HEK293T (cell line): ENCODE data around the gene TTC17.
"Not testable (repeated sequence)": the region's sequence is repeated elsewhere in the genome, so short reads cannot be mapped to it uniquely, and the experiment has no call there.

ENCODE experiments used
- CTCF ChIA-PET: fragments of 350-600 bp; formaldehyde crosslinking; extraction: SDS; loops from one replicate; lab custom pipeline; 2021; ENCODE audit warnings: antibody characterized with exemption, inconsistent platforms; lab: Yijun Ruan, JAX
- POLR2A ChIA-PET: fragments of 350-600 bp; formaldehyde crosslinking; extraction: SDS; loops from one replicate; lab custom pipeline; 2020; ENCODE audit warnings: antibody characterized with exemption, inconsistent platforms; lab: Yijun Ruan, JAX
- DNase-seq: peaks from one replicate; pipeline ENCODE4 v3.0.0; 2012; ENCODE audit warnings: mixed read lengths; ENCODE audit errors: extremely low spot score
- ARNT ChIP-seq: fragments of 450-650 bp; IDR thresholded peaks from 2 replicates; pipeline ENCODE4 v1.6.1; 2017; ENCODE audit warnings: mild to moderate bottlenecking
- BHLHE40 ChIP-seq: fragments of 450-650 bp; IDR thresholded peaks from 2 replicates; pipeline ENCODE4 v1.6.1; 2016; ENCODE audit warnings: mild to moderate bottlenecking, moderate library complexity, borderline replicate concordance
- CTBP1 ChIP-seq: fragments of 450-650 bp; IDR thresholded peaks from 2 replicates; pipeline ENCODE4 v1.6.1; 2016; ENCODE audit warnings: borderline replicate concordance
- ELF4 ChIP-seq: fragments of 450-650 bp; IDR thresholded peaks from 2 replicates; pipeline ENCODE4 v1.6.1; 2017; ENCODE audit warnings: antibody characterized with exemption
- FOXA1 ChIP-seq: fragments of 450-650 bp; IDR thresholded peaks from 2 replicates; pipeline ENCODE4 v1.6.1; 2016; ENCODE audit warnings: mild to moderate bottlenecking
- FOXK2 ChIP-seq: fragments of 450-650 bp; IDR thresholded peaks from 2 replicates; pipeline ENCODE4 v1.6.1; 2016; ENCODE audit warnings: mild to moderate bottlenecking
- FOXM1 ChIP-seq: fragments of 450-650 bp; IDR thresholded peaks from 2 replicates; pipeline ENCODE4 v1.6.1; 2017; ENCODE audit warnings: mild to moderate bottlenecking, borderline replicate concordance
- HDGF ChIP-seq: fragments of 450-650 bp; IDR thresholded peaks from 2 replicates; pipeline ENCODE4 v1.6.1; 2017; ENCODE audit warnings: antibody characterized with exemption, borderline replicate concordance
- L3MBTL2 ChIP-seq: fragments of 450-650 bp; conservative IDR thresholded peaks from 2 replicates; pipeline ENCODE4 v1.6.1; 2016; ENCODE audit warnings: mild to moderate bottlenecking
- LEF1 ChIP-seq: fragments of 450-650 bp; IDR thresholded peaks from 2 replicates; pipeline ENCODE4 v1.6.1; 2017; ENCODE audit warnings: mild to moderate bottlenecking, borderline replicate concordance
- NFRKB ChIP-seq: fragments of 450-650 bp; IDR thresholded peaks from 2 replicates; pipeline ENCODE4 v1.6.1; 2016; ENCODE audit warnings: mild to moderate bottlenecking, moderate library complexity
- SP1 ChIP-seq: fragments of 450-650 bp; IDR thresholded peaks from 2 replicates; pipeline ENCODE4 v1.6.1; 2017
- SUZ12 ChIP-seq: fragments of 450-650 bp; IDR thresholded peaks from 2 replicates; pipeline ENCODE4 v1.6.1; 2016; ENCODE audit warnings: mild to moderate bottlenecking
- TARDBP ChIP-seq: fragments of 450-650 bp; IDR thresholded peaks from 2 replicates; pipeline ENCODE4 v1.6.1; 2016
- ZNF384 ChIP-seq: fragments of 450-650 bp; IDR thresholded peaks from 2 replicates; pipeline ENCODE4 v1.6.1; 2016
- TF ChIP-seq, protein P1 (sequence below): fragments of 450-650 bp; IDR thresholded peaks from 2 replicates; pipeline ENCODE4 v1.6.1; 2016

Gene TTC17

DNA sequence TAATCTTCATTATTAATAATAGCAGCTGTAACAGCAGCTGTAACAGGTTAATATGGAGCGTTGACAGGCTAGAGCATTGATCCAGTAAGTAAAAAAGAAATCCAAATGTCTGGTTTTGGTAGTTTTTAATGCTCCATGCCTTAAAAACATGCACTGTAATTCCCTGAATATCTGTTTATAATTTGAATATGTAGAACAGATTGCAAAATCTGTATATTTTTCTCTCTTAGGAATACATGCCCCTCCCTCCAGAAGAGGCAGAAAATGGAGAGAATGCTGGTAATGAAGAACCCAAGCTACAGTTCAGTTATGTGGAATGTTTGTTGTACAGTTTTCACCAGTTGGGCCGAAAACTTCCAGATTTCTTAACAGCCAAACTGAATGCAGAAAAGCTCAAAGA lies 30.2 kb upstream of the TTC17 start:
- DNase-seq = no peak
- ChIA-PET CTCF (no interaction called here), POLR2A (interaction anchor here (2.5 kb wide), 1 partner anchor 30 kb away, joined by 9 read pairs; the partner anchor contains the start of gene TTC17)
- TF ChIP-seq SUZ12 (no peak), ARNT (no peak), FOXA1 (no peak), SP1 (no peak), LEF1 (no peak), BHLHE40 (no peak), CTBP1 (no peak), FOXK2 (no peak), ELF4 (no peak)

GRCh38 chr11:43341159-43341558 lies 17.6 kb upstream of the TTC17 start:
- ChIA-PET CTCF (no interaction called here), POLR2A (no interaction called here)
- TF ChIP-seq BHLHE40 (no peak), CTBP1 (no peak), ELF4 (no peak), FOXM1 (no peak), SUZ12 (no peak), TARDBP (no peak), HDGF (no peak), L3MBTL2 (no peak), NFRKB (no peak), FOXA1 (no peak), ARNT (no peak), ZNF384 (no peak), FOXK2 (no peak), SP1 (no peak), LEF1 (no peak)
- TF ChIP-seq, protein P1, sequence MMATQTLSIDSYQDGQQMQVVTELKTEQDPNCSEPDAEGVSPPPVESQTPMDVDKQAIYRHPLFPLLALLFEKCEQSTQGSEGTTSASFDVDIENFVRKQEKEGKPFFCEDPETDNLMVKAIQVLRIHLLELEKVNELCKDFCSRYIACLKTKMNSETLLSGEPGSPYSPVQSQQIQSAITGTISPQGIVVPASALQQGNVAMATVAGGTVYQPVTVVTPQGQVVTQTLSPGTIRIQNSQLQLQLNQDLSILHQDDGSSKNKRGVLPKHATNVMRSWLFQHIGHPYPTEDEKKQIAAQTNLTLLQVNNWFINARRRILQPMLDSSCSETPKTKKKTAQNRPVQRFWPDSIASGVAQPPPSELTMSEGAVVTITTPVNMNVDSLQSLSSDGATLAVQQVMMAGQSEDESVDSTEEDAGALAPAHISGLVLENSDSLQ = no peak
- DNase-seq = no peak

DNA sequence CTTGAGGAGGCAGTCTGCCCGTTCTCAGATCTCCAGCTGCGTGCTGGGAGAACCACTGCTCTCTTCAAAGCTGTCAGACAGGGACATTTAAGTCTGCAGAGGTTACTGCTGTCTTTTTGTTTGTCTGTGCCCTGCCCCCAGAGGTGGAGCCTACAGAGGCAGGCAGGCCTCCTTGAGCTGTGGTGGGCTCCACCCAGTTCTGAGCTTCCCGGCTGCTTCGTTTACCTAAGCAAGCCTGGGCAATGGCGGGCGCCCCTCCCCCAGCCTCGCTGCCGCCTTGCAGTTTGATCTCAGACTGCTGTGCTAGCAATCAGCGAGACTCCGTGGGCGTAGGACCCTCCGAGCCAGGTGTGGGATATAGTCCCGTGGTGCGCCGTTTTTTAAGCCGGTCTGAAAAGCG lies 7.3 kb upstream of the TTC17 start:
- DNase-seq, POLR2A ChIA-PET, CTCF ChIA-PET: not testable (repeated sequence)

DNA sequence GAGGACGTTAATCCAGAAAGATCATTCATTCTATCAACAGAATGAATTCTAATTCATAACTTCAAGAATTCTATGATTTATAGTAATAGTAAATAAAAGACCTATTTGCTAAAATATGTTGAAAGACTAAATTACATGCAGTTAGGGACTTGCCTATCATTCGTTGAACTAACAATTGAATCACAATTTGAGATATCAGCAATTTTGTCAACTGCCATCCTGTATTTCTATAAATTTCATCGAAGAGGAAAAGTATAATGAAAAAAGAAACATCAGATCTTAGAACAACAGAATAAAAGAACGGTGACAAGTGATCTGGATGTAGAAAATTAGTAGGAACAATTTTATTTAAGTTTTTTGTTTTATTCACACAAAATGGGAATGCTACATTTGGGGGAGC lies 4.4 kb upstream of the TTC17 start:
- no peak for TF ChIP-seq FOXM1
- no peak for TF ChIP-seq CTBP1
- no peak for TF ChIP-seq BHLHE40
- no peak for TF ChIP-seq ZNF384
- no peak for TF ChIP-seq NFRKB
- TF ChIP-seq SUZ12 = no peak
- no peak for TF ChIP-seq FOXK2
- TF ChIP-seq TARDBP = no peak
- TF ChIP-seq ARNT = no peak
- TF ChIP-seq, protein P1 = no peak
- TF ChIP-seq HDGF = no peak
- TF ChIP-seq FOXA1 = no peak
- TF ChIP-seq SP1 = no peak
- TF ChIP-seq ELF4 = no peak
- no peak for TF ChIP-seq L3MBTL2
- POLR2A ChIA-PET = no interaction called here
- CTCF ChIA-PET = no interaction called here
- DNase-seq = no peak

DNA sequence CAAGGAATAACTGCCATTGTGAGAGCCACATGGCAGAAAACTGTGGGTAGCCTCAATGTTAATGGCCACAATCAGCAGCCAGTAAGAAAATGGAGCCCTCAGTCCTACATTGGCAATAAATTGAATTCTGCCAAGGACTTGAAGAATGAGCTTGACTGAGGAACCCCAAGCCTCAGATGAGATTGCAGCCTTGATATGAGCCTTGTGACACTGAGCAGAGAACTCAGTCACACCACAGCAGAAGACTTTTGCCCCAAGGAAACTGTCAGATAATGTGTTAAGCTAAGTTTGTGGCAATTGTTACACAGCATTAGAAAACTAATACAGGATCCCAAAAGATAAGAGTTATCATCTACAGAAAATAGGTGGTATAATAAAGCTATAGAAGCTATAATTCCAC lies 2.4 kb upstream of the TTC17 start:
- ChIA-PET POLR2A (interaction anchor here (1.1 kb wide), 1 partner anchor 45 kb away, joined by 4 read pairs; the partner anchor contains the start of gene API5), CTCF (no interaction called here)
- no peak for TF ChIP-seq BHLHE40
- TF ChIP-seq ZNF384 = no peak
- DNase-seq = no peak

GRCh38 chr11:43358279-43358800 lies 380 bp upstream of the TTC17 start:
- TF ChIP-seq L3MBTL2 (peak; percentile 37), NFRKB (no peak)
- CTCF ChIA-PET = no interaction called here
- POLR2A ChIA-PET = interaction anchor here (0.9 to 2.7 kb wide), 10 partner anchors 9 to 225 kb away, joined by 3 to 20 read pairs (median 4); partner anchors contain the start of gene API5
- DNase-seq = no peak

GRCh38 chr11:43359422-43359818 lies 700 bp downstream of the TTC17 start:
- TF ChIP-seq, protein P1 = no peak
- TF ChIP-seq ARNT (no peak), FOXK2 (no peak), NFRKB (no peak), LEF1 (no peak), CTBP1 (no peak), ELF4 (no peak), TARDBP (no peak), HDGF (no peak)
- POLR2A ChIA-PET = interaction anchor here (0.5 to 2.7 kb wide), 7 partner anchors 8 to 77 kb away, joined by 3 to 20 read pairs (median 8); partner anchors contain the start of gene API5
- peak; percentile 36 for DNase-seq
- CTCF ChIA-PET = no interaction called here
